Ishikawa (cell line): ENCODE results near the gene HRH1.

Experiments
- CEBPB ChIP-seq: IDR thresholded peaks from 2 replicates; pipeline ENCODE4 v1.6.1; 2012
- CREB1 ChIP-seq: IDR thresholded peaks from 2 replicates; pipeline ENCODE4 v1.6.1; 2012; ENCODE audit warnings: low read depth
- EGR1 ChIP-seq: IDR thresholded peaks from 2 replicates; pipeline ENCODE4 v1.6.1; 2012
- EP300 ChIP-seq: IDR thresholded peaks from 2 replicates; pipeline ENCODE4 v1.6.1; 2012; ENCODE audit warnings: borderline replicate concordance
- FOXM1 ChIP-seq: IDR thresholded peaks from 2 replicates; pipeline ENCODE4 v1.6.1; 2012; ENCODE audit warnings: low read depth, borderline replicate concordance
- NFIC ChIP-seq: IDR thresholded peaks from 2 replicates; pipeline ENCODE4 v1.6.1; 2012
- RAD21 ChIP-seq: IDR thresholded peaks from 2 replicates; pipeline ENCODE4 v1.6.1; 2012; ENCODE audit warnings: low read depth
- TAF1 ChIP-seq: IDR thresholded peaks from 2 replicates; pipeline ENCODE4 v1.6.1; 2012; ENCODE audit warnings: low read depth, mild to moderate bottlenecking
- TCF12 ChIP-seq: IDR thresholded peaks from 2 replicates; pipeline ENCODE4 v1.6.1; 2012; ENCODE audit warnings: low read depth
- TEAD4 ChIP-seq: IDR thresholded peaks from 2 replicates; pipeline ENCODE4 v1.6.1; 2012
- YY1 ChIP-seq: IDR thresholded peaks from 2 replicates; pipeline ENCODE4 v1.6.1; 2012; ENCODE audit warnings: low read depth
- ZBTB7A ChIP-seq: IDR thresholded peaks from 2 replicates; pipeline ENCODE4 v1.6.1; 2012; ENCODE audit warnings: low read depth
- TF ChIP-seq, protein P1 (sequence below): IDR thresholded peaks from 2 replicates; pipeline ENCODE4 v1.6.1; 2012; ENCODE audit warnings: low read depth, mild to moderate bottlenecking
- TF ChIP-seq, protein P2 (sequence below): IDR thresholded peaks from 2 replicates; pipeline ENCODE4 v1.6.1; 2012
- TF ChIP-seq, protein P3 (sequence below): IDR thresholded peaks from 2 replicates; pipeline ENCODE4 v1.6.1; 2012

HRH1 gene

DNA sequence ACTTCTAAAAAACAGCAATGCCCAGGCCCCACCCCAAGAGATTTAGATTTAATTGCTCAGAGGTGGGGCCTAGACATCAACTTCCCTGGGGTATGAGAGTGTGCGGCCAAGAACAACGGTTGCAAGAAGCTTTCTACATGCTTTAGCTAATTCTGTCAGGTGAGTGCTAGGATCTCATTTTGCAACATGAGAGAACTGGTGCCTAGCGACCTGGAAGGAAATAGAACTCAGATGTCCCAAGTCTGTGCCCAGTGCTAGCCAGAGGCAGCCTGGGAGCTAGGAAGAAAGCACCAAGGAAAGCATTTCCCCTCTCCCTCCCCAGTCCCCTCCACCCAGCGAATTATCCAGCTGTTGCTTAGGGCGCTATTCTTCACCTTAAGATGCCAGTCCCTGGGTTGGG is 22.9 kb upstream of the HRH1 start:
- no peak for TF ChIP-seq CEBPB
- TF ChIP-seq, protein P1, sequence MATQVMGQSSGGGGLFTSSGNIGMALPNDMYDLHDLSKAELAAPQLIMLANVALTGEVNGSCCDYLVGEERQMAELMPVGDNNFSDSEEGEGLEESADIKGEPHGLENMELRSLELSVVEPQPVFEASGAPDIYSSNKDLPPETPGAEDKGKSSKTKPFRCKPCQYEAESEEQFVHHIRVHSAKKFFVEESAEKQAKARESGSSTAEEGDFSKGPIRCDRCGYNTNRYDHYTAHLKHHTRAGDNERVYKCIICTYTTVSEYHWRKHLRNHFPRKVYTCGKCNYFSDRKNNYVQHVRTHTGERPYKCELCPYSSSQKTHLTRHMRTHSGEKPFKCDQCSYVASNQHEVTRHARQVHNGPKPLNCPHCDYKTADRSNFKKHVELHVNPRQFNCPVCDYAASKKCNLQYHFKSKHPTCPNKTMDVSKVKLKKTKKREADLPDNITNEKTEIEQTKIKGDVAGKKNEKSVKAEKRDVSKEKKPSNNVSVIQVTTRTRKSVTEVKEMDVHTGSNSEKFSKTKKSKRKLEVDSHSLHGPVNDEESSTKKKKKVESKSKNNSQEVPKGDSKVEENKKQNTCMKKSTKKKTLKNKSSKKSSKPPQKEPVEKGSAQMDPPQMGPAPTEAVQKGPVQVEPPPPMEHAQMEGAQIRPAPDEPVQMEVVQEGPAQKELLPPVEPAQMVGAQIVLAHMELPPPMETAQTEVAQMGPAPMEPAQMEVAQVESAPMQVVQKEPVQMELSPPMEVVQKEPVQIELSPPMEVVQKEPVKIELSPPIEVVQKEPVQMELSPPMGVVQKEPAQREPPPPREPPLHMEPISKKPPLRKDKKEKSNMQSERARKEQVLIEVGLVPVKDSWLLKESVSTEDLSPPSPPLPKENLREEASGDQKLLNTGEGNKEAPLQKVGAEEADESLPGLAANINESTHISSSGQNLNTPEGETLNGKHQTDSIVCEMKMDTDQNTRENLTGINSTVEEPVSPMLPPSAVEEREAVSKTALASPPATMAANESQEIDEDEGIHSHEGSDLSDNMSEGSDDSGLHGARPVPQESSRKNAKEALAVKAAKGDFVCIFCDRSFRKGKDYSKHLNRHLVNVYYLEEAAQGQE, result no peak
- no peak for TF ChIP-seq TCF12
- TF ChIP-seq, protein P2, sequence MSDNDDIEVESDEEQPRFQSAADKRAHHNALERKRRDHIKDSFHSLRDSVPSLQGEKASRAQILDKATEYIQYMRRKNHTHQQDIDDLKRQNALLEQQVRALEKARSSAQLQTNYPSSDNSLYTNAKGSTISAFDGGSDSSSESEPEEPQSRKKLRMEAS, result no peak
- no peak for TF ChIP-seq CREB1
- no peak for TF ChIP-seq EP300
- no peak for TF ChIP-seq YY1
- TF ChIP-seq FOXM1, result no peak
- TF ChIP-seq TAF1, result no peak
- no peak for TF ChIP-seq ZBTB7A
- TF ChIP-seq TEAD4, result no peak
- no peak for TF ChIP-seq NFIC
- TF ChIP-seq RAD21, result no peak
- no peak for TF ChIP-seq EGR1

DNA sequence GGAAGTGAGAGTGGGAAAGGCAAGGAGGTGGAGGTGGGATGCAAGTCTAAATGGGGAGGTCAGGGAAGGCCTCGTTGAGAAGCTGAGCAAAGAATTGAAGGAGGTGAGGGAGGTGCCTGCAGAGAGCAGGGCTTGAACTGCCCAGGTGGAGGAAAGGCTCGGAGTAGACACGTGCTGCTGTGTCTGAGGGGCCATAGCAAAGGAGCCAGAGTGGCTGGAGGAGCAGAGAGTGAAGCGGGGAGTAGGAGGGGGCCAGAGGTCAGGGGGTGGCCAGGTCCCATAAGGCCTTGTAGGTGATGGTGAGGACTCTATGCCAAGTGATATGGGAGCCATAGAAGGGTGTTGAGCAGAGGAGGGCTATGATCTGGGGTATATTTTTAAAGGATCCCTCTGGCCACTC is 21.4 kb upstream of the HRH1 start:
- TF ChIP-seq TCF12 (no peak), CREB1 (no peak), FOXM1 (no peak), EP300 (no peak), RAD21 (no peak), YY1 (no peak), NFIC (no peak), EGR1 (no peak), TAF1 (no peak), ZBTB7A (no peak), CEBPB (no peak)
- TF ChIP-seq, protein P3, sequence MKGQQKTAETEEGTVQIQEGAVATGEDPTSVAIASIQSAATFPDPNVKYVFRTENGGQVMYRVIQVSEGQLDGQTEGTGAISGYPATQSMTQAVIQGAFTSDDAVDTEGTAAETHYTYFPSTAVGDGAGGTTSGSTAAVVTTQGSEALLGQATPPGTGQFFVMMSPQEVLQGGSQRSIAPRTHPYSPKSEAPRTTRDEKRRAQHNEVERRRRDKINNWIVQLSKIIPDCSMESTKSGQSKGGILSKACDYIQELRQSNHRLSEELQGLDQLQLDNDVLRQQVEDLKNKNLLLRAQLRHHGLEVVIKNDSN, result no peak
- TF ChIP-seq, protein P1, result no peak
- TF ChIP-seq, protein P2, result no peak

DNA sequence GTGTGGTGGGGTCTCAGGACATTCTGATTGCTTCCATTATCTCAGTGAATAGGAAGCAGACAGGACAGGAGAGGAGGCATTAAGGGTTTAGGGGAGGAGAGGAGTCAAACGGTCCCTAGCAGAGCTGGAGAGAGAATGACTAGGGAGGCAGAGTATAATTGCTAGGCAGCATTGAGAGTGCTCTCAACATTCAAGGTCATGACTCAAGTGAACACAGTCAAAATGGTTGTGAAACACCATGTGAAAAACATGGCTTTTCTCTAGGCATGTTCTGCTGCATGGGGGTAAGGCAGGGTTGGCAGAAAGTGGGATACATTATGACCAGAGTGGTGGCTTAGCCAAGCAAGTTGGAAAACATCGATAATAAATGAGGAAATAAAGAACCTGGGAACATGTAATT is 19.5 kb upstream of the HRH1 start:
- TF ChIP-seq TEAD4 (no peak), FOXM1 (no peak), TCF12 (no peak), CREB1 (no peak), NFIC (no peak), CEBPB (no peak), EGR1 (no peak), YY1 (no peak), ZBTB7A (no peak), TAF1 (no peak), EP300 (no peak), RAD21 (no peak)
- TF ChIP-seq, protein P1, result no peak
- TF ChIP-seq, protein P3, result no peak
- TF ChIP-seq, protein P2, result no peak

DNA sequence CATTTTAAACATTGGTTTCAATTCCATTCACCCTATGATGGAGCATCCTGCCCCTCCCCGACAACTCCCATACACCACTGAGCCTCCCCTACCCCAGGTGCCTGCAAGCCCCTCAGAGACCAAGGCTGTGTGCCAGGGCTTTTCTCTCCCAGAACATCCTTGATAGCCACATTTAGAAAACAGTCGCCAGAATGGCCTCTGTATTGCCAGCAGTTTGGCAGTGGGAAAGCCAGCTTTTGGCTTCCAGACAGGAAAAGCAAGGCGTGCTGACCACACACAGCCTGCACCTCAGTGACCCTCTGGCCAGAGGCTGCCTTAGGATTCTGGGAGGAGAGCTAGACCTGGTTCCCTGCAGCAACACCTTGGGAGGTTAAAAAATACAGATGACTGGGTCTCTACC is 18.2 kb upstream of the HRH1 start:
- no peak for TF ChIP-seq ZBTB7A
- TF ChIP-seq, protein P1, result no peak
- no peak for TF ChIP-seq RAD21
- no peak for TF ChIP-seq NFIC
- no peak for TF ChIP-seq CREB1
- no peak for TF ChIP-seq FOXM1
- TF ChIP-seq EP300, result no peak
- TF ChIP-seq, protein P3, result no peak
- no peak for TF ChIP-seq TAF1
- TF ChIP-seq EGR1, result no peak
- TF ChIP-seq YY1, result no peak
- no peak for TF ChIP-seq TCF12
- TF ChIP-seq TEAD4, result no peak
- TF ChIP-seq, protein P2, result no peak
- no peak for TF ChIP-seq CEBPB
